HG02943 (cell line): ENCODE data around the gene KIAA1671.
"Not testable (repeated sequence)": the region's sequence is repeated elsewhere in the genome, so short reads cannot be mapped to it uniquely, and the experiment has no call there.

ENCODE experiments used
- ATAC-seq: cut with Tn5 transposase; IDR thresholded peaks from one replicate; pipeline ENCODE4 v1.9.1; 2021; ENCODE audit warnings: mild to moderate bottlenecking, low read depth, moderate library complexity; ENCODE audit not compliant: unreplicated experiment

The KIAA1671 gene

DNA sequence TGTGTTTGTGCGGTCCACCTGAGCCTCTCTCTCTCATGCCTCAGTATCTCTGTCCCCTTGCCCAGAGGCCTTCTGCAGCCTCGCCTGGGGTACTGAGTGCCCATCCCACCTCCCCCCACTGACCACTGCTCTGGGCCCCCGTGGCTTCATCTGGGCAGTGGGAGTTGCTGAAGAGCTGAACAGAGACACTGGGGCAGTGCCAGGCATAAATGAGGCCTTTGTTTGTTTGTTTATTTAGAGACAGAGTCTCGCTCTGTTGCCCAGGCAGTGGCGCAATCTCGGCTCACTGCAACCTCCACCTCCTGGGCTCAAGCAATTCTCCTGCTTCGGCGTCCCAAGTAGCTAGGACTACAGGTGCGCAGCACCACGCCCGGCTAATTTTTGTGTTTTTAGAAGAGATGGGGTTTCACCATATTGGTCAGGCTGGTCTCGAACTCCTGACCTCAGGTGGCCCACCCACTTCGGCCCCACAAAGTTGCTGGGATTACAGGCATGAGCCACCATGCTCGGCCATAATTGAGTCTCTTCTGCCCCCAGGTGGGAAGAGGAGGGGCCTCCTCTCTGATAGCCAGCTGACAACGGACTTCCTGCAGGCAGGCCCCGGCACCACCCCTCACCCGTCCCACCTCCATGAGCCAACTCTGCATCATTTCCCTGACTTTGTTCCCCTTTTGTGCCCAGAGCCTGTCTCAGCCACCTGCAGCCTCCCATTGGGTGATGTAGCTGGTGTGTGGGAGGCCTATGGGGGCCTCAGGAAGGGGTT, 256.4 kb downstream of the KIAA1671 start:
- no peak for ATAC-seq

DNA sequence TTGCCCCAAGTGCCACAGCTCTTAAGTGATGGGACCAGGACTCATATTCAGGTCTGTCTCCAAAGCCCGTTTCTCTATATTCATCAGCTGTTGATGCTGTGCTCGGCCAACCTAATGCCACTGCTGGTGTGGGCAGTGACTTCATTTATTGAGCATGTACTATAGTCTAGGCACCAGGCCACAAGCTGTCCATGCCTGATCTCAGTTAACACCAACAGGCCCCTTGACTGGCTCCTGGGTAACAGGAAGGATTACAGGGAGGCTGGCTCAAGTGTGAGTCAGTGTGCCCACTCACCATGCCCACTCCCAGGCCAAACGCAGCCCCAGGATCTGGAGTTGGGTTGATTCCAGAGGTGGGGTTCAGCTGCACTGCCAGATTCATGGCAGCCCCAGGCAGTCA, 258.3 kb downstream of the KIAA1671 start:
- ATAC-seq = no peak

DNA sequence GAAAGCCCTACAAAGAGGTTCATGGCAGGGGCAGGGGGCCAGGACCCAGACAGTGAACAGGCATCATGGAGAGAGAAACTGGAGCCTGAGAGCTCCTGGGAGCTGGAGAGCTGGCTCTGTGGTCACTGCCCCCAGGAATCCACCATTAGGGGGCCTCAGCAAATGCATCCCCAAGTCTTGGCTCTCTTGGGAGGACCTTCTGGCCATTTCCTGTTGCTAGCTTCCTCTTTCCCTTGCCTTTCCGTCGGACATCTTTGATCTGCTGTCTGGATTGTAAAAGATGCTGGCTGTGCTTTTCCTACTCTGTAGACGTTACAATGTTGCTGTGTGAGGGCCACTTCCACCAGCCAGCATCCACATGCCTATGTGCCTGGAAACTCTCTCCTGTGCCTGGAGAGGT, 259.8 kb downstream of the KIAA1671 start:
- ATAC-seq = no peak

DNA sequence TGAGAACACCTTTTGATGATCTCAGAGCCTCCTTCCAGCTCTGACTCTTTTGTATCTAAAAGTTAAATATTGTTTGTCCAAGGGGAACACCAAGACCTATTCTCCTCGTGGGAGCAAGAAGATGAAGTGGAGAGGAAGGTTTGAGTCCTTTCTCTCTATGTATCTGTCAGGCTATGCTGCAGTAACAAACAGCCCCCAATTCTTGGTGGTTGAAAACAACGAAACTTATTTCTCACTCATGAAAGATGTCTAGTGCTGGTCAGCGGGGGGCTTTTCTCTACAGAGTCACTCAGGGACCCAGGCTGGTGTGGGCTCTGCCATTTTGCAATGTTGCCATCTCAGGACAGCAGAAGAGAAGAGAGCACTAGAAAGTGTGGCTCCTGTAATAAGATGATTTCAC, 260.7 kb downstream of the KIAA1671 start:
- ATAC-seq = no peak

DNA sequence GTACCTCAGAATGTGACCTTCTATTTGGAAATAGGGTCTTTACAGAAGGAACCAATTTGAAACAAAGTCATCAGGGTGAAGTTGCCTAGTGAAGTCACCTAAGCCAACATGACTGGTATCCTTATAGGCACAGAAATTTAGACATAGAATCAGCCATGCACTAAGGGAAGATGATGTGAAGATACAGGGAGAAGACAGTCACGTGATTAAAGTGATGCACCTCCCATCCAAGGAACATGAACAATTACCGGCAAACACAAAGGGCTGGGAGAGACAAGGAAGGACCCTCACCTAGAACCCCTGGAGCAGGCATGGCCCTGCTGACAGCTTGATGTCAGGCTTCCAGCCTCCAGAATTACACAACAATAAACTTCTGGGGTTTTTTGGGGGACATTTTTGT, 263.7 kb downstream of the KIAA1671 start:
- no peak for ATAC-seq

DNA sequence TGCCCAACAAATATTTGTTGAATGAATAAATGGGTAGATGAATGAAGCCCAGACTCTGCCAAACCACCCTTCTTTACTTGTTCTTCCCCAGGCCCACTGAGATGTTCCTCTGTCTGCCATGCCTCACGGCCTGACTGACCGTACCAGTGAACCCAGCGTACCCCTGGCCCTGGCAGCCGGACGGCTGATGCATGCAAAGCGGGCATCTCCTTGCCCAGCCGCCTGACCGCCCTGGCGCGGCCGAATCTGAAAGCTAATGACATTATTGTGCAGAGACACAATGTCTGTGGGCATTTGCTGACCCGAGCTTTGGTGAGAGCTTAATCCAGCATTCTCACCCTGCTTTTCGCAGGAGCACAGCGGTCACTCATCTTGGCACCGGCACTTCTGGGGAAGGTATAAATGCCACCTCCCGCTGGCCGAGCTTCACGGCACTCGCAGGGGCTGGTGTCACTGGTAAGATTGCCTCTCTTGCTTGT, 266.7 kb downstream of the KIAA1671 start, which contains the start of gene CRYBB2:
Gene CRYBB2, plus strand, starts transcription at position 429 of the 479 bp plus-strand sequence. CDS start 1,791 bp downstream, outside the sequence.
- ATAC-seq = no peak

DNA sequence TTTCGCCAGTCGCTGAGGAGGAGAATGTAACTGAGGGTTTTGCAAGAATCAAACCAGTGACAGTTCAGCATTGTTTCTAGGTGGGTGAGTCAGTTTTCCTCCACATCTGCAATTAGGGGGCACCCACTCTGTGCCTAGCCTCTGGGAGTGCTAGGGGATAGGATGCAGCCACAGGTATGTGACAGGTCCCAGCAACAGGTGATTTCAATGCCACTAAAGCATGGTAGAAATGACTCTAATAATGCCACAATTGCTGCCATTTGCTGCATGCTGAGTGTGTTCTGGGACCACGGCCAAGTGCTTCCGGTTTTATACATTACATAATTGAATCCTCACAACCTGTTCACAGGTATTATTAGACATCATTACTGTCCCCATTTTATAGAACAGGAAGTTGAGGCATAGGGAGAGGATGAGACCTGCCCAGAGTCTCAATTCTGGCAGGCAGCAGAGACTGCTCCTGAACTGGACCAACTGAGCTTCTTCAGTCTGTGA, 267.5 kb downstream of the KIAA1671 start:
- ATAC-seq = no peak

GRCh38 chr22:25221790-25222189, 269.3 kb downstream of the KIAA1671 start:
- no peak for ATAC-seq

GRCh38 chr22:25223269-25223850, 270.8 kb downstream of the KIAA1671 start:
- ATAC-seq = no peak

GRCh38 chr22:25228822-25229221, 276.3 kb downstream of the KIAA1671 start:
- no peak for ATAC-seq

DNA sequence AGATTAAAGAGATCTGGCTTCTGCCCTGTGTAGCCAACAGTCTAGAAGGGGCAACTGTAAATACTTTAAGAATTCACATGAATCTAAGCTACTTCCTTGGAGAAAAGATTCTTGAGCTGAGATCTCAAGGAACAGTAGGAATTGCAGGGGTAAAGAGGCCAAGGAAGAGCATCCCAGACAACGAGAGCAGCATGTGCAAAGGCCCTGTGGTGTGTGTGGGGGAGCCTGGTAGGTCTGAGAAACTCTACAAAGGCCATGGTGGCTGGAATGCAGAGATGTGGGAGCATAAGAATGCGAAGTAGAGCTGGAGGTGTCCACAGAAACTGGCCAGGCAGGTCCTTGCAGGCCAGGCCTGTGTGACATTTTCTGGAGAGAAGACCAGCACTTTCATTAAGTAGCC, 278.2 kb downstream of the KIAA1671 start:
- ATAC-seq = not testable (repeated sequence)

- no peak for ATAC-seq
Observed at GRCh38 chr22:25232301-25232700, 279.8 kb downstream of the KIAA1671 start.

DNA sequence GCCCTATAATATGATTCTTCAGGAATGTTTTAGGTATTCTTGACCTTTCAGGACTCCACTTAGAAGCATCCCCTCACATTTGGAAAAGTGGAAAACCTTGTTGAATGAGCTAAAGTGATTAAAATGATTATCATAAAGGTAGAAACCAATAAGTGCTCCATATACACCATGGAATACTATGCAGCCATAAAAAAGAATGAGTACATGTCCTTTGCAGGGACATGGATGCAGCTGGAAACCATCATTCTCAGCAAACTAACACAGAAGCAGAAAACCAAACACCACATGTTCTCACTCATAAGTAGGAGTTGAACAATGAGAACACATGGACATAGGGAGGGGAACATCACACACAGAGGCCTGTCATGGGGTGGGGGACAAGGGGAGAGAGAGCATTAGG, 281.2 kb downstream of the KIAA1671 start:
- not testable (repeated sequence) for ATAC-seq

DNA sequence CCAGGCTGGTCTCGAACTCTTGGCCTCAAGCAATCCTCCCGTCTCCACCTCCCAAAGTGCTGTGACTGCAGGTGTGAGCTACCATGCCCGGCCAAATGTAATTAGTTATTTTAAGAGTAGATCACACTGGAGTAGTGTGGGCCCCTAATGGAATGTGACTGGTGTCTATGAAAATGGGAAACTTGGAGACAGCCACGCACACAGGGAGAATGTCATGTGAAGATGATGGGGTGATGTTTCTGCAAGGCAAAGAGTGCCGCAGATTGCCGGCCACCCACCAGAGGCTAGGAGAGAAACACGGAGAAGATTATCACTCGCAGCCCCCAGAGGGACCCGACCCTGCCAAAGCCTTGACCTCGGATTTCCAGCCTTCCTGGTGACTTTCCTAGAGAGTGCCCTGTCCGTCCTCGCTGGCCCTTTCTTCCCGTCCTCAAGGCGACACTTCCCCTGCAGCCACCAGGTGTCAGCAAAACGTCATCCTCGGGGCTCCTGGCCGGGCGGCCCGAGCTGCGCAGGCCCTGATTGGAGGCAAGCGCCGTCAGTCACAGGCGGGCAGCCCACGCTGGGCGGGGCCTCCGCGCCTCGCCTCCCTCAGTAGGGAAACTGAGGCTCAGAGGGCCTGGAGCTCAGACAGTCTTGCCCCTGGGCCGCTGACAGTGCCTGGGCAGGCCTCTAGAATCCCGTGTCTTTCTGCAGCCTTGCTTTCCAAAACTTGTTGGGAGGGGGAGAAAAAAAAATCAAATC, 283.2 kb downstream of the KIAA1671 start:
- ATAC-seq = peak; percentile 77

GRCh38 chr22:25236417-25236816, 283.9 kb downstream of the KIAA1671 start:
- no peak for ATAC-seq

DNA sequence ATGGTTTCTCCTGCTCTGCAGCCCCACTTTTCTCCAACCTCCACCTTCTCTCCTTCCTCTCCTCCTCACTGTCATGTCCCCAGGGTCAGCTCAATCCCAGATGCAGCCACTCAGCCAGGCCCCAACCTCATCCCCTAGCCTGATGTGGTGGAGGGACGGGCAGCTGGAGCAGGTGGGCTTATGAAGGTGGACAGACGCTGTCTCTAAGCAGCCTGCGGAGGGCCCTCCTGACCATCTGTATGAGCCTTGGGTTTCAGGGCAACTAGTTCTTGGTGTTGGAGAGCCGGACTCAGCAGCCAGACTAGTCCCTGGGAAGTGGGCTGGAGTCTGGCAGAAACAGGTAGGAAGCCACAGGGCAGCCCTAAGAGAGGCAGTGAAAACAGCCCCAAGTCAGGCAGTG, 285.0 kb downstream of the KIAA1671 start:
- ATAC-seq = no peak

DNA sequence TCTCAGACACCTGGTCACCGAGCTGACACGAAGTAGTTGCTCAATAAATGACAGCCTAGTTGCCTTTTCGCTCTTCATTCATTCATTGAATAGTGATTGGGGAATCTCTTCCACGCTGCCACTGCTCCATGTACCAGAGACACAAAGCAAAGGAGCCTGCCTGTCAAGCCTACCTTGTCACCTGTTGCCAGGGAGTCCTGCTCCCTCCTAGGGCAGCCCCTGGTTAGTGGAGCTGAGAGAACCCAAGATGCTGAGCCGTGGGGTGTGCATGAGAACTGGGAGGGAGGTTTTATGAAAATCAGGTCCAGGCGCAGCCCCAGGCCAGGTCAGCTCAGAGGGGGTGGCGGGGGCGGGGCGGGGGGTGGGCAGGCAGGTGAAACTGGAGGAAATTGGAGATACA, 285.5 kb downstream of the KIAA1671 start:
- ATAC-seq = not testable (repeated sequence)
